Measurements from ENCODE around the gene ROR2.

- TF ChIP-seq CTCF (IDR thresholded peaks at IDR 0.05; ENCODE audit: borderline replicate concordance, extremely low read depth, low read length, poor library complexity, severe bottlenecking) (no peak), EZH2 (IDR thresholded peaks at IDR 0.05; ENCODE audit: borderline replicate concordance, low read depth, low read length, severe bottlenecking) (no peak)
These were observed 269.0 kb downstream of the ROR2 start for GRCh38 chr9:91680998-91681397.
